Pancreas (tissue), 10 donors: Measurements from ENCODE around the gene BCAS3. TPM values are rescaled to one million over a fixed set of nuclear protein-coding genes. Genes with fewer than 3 reads are reported as not detected.

Source experiments
- ATAC-seq, 4 donors: fragments of 200-7000 bp; cut with Tn5 transposase; one replicate each; pipeline versions ENCODE4 v1.8.0 to v1.9.1; 2020; ENCODE audit warnings: mild to moderate bottlenecking in 4 of 4, moderate library complexity in 4 of 4
- DNase-seq, 6 donors: peaks; one replicate each; pipeline ENCODE4 v3.0.0-alpha.2; 2020
- FAIRE-seq: peaks from 2 replicates; lab custom pipeline; 2012; peaks lifted over from hg19 to GRCh38; lab: Jason Lieb, UNC
- H3K27ac ChIP-seq, 4 donors: fragments of 200-600 bp; sonication (generic); 1 replicate in 3 of 4; 2 replicates in 1 of 4; pipeline versions ENCODE4 v1.5.0 to v1.8.0; 2020
- H3K27me3 ChIP-seq, 4 donors: fragments of 200-600 bp; one replicate each; pipeline ENCODE4 v1.8.0; 2021
- H3K36me3 ChIP-seq, 3 donors: fragments of 200-600 bp; sonication (generic) in 1 of 3; one replicate each; pipeline versions ENCODE4 v1.5.0 to v1.8.0; 2020 to 2021
- H3K4me1 ChIP-seq, 3 donors: fragments of 200-600 bp; one replicate each; pipeline ENCODE4 v1.8.0; 2021
- H3K4me3 ChIP-seq, 4 donors: fragments of 200-600 bp; sonication (generic) in 2 of 4; one replicate each; pipeline versions ENCODE4 v1.5.0 to v1.8.0; 2020 to 2021
- H3K9me3 ChIP-seq, 4 donors: fragments of 200-600 bp; one replicate each; pipeline ENCODE4 v1.8.0; 2021
- CTCF ChIP-seq, 4 donors: fragments of 200-600 bp; sonication (generic) in 3 of 4; IDR thresholded peaks; one replicate each; pipeline versions ENCODE4 v1.5.0 to v1.8.0; 2021; ENCODE audit warnings: antibody characterized with exemption in 4 of 4
- WGBS, 2 donors: extraction: QIAGEN DNeasy Blood & Tissue Kit; methylation state at CpG; one replicate each; pipeline ENCODE4 v1.1.7; 2013; 5-methylcytosine and 5-hydroxymethylcytosine counted together
- intact Hi-C, 3 donors: fragments of 100-400 bp; cut with DNase I; formaldehyde crosslinking; loops; one replicate each; pipeline versions ENCODE4 v1.11.1 to v1.14.2; 2022
- polyA plus RNA-seq, 2 donors: library from polyadenylated mRNA; stranded (reverse); fragments of 200-250 nt; gene quantifications; one replicate each; pipeline ENCODE4 v1.2.3, GENCODE V29; 2013
- total RNA-seq, 6 donors: library from RNA; stranded (reverse); fragmentation: NEBNext Ultra II Directional in 4 of 6; extraction: Animal tissue kit (Norgen Biotek cat#: 25700) in 4 of 6; gene quantifications; one replicate each; pipeline versions ENCODE4 v1.2.1 to v1.2.4, GENCODE V29; 2021 to 2023
- donor health status: healthy with polysubstance abuse.
- donor health status: DM: no; HTN: no; CAD: no; lungs with moderate emphysema.
- donor health status: DM: no; HTN: no; CAD: no.
- donor health status: control.
- donor health status: control.
- donor health status: Bipolar disorder and iron deficiency.
- donor health status: DM: yes; HTN: yes; CAD: no.
- donor health status: DM: no; HTN: no; CAD: no.
- donor health status: DM: no; HTN: no; CAD: no.
- donor health status: DM: yes; HTN: yes; CAD: no.

BCAS3 gene
- total and polyA plus RNA-seq, 8 donors: 4.6 to 27.7 (median 13.2) TPM

- 69 to 86% methylated on average over 1 of the region's 1 CpG for WGBS, 2 donors
- FAIRE-seq: no peak
Observed at GRCh38 chr17:61072648-61073047, 395.0 kb downstream of the BCAS3 start.

GRCh38 chr17:61073131-61073530 is 395.5 kb downstream of the BCAS3 start:
- ATAC-seq (no peak), FAIRE-seq (no peak), DNase-seq (no peak)
- 98 to 100% methylated on average over 1 of the region's 1 CpG for WGBS, 2 donors
- H3K27me3 ChIP-seq: no peaks in the 10 kb centered on the region
- no peak overlapping the region for H3K27ac ChIP-seq
- H3K4me1 ChIP-seq: no peaks in the 10 kb centered on the region
- no peak overlapping the region for H3K4me3 ChIP-seq
- intact Hi-C loops: no loop called here
- no peaks in the 10 kb centered on the region for H3K9me3 ChIP-seq
- TF ChIP-seq CTCF (IDR thresholded peaks at IDR 0.05): no peak
- H3K36me3 ChIP-seq: no peaks in the 10 kb centered on the region

More at GRCh38 chr17:61072648-61073047, 395.0 kb downstream of the BCAS3 start:
- Histone ChIP-seq H3K4me1 (no peaks in the 10 kb centered on the region), H3K36me3 (no peaks in the 10 kb centered on the region), H3K27me3 (no peaks in the 10 kb centered on the region), H3K9me3 (no peaks in the 10 kb centered on the region), H3K4me3 (no peak overlapping the region), H3K27ac (no peak overlapping the region)
- no peak for ATAC-seq
- TF ChIP-seq CTCF (IDR thresholded peaks at IDR 0.05): no peak
- intact Hi-C loops: no loop called here
- no peak for DNase-seq

GRCh38 chr17:61073799-61074513 is 396.3 kb downstream of the BCAS3 start:
- no peaks in the 10 kb centered on the region for H3K4me1 ChIP-seq
- no peaks in the 10 kb centered on the region for H3K36me3 ChIP-seq
- H3K27ac ChIP-seq: no peak overlapping the region
- no peak overlapping the region for H3K4me3 ChIP-seq
- DNase-seq: no peak
- TF ChIP-seq CTCF (IDR thresholded peaks at IDR 0.05): no peak
- intact Hi-C loops: no loop called here
- no peaks in the 10 kb centered on the region for H3K9me3 ChIP-seq
- 93 to 97% methylated on average over 3 of the region's 3 CpGs for WGBS, 2 donors
- no peaks in the 10 kb centered on the region for H3K27me3 ChIP-seq
- no peak for FAIRE-seq
- no peak for ATAC-seq

DNA sequence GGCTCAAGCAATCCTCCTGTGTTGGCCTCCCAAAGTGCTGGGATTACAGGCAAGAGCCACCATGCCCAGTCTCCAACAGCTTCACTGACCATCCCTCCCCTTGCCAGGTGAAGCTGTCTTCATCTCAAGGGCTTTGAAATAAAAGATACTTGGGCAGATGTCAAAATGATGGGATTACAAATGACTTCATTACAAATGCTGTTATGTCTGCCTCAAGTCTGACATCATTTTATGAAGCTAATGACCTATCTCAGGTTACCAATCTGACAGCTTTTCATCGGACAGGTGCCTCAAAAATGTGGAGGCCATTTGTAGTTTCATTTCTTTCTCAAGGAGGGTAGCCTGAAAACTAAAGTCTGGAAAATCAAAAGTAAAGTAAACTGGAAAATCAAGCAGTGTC is 398.3 kb downstream of the BCAS3 start:
- FAIRE-seq (no peak), DNase-seq (no peak), ATAC-seq (no peak)
- Histone ChIP-seq H3K4me3 (no peak overlapping the region), H3K36me3 (no peaks in the 10 kb centered on the region), H3K27ac (no peak overlapping the region), H3K4me1 (no peaks in the 10 kb centered on the region), H3K9me3 (no peaks in the 10 kb centered on the region), H3K27me3 (no peaks in the 10 kb centered on the region)
- TF ChIP-seq CTCF (IDR thresholded peaks at IDR 0.05): no peak
- 92 to 95% methylated on average over 1 of the region's 1 CpG for WGBS, 2 donors
- intact Hi-C loops: no loop called here

GRCh38 chr17:61076621-61077031 is 399.0 kb downstream of the BCAS3 start:
- Histone ChIP-seq H3K9me3 (no peaks in the 10 kb centered on the region), H3K27ac (no peak overlapping the region), H3K4me1 (no peaks in the 10 kb centered on the region), H3K36me3 (no peaks in the 10 kb centered on the region), H3K27me3 (no peaks in the 10 kb centered on the region), H3K4me3 (no peak overlapping the region)
- WGBS, 2 donors: 85 to 89% methylated on average over 3 of the region's 3 CpGs
- TF ChIP-seq CTCF (IDR thresholded peaks at IDR 0.05): no peak
- intact Hi-C loops: no loop called here
- no peak for ATAC-seq
- no peak for FAIRE-seq
- DNase-seq: no peak
